CD4-positive, alpha-beta T cell treated with Interleukin-6 at 100 ng/mL for 8 hours (primary cell): ENCODE measurements around the gene TNS3.
"Not testable (repeated sequence)": the region's sequence is repeated elsewhere in the genome, so short reads cannot be mapped to it uniquely, and the experiment has no call there.

Source experiments
- DNase-seq: peaks from one replicate; pipeline ENCODE4 v3.0.0-alpha.2; 2020; ENCODE audit warnings: mixed read lengths, low spot score

TNS3 gene

DNA sequence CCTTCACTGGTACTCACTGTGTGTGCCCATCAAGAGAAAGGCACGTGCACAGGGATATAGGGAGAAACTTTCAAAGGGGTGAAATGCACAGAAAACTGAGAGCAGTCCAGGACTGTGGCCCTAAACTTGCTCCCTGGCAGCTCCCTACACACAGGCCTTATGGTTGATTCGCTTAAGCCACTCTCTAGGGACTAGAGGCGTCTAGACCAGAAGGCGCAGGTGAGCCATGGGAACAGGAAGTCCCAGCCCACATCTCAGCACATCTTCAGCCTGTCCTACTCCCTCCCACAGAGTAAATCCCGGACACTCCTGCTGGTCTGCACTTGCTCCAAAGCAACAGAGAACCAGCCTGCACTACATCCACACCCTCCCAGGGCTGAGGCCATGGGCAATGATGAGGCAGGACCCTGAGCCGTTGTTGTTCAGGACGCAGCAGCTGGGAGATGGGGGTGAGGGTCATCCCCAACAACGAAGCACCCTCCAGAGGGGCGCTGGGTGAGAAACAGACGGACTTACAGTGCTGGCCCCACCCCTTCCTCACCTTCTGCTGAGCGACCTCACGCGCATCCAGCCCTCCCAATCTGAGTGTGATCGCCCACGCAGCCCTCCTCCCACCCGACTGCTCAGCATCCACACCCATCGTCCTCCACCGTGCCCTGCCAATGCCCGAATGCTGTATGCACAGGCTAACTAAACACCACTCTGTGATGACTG is 109.3 kb downstream of the TNS3 start:
- DNase-seq, result no peak

GRCh38 chr7:47471831-47472230 is 110.1 kb downstream of the TNS3 start:
- DNase-seq, result no peak

- no peak for DNase-seq
Measured at GRCh38 chr7:47471358-47471703, 110.6 kb downstream of the TNS3 start.

DNA sequence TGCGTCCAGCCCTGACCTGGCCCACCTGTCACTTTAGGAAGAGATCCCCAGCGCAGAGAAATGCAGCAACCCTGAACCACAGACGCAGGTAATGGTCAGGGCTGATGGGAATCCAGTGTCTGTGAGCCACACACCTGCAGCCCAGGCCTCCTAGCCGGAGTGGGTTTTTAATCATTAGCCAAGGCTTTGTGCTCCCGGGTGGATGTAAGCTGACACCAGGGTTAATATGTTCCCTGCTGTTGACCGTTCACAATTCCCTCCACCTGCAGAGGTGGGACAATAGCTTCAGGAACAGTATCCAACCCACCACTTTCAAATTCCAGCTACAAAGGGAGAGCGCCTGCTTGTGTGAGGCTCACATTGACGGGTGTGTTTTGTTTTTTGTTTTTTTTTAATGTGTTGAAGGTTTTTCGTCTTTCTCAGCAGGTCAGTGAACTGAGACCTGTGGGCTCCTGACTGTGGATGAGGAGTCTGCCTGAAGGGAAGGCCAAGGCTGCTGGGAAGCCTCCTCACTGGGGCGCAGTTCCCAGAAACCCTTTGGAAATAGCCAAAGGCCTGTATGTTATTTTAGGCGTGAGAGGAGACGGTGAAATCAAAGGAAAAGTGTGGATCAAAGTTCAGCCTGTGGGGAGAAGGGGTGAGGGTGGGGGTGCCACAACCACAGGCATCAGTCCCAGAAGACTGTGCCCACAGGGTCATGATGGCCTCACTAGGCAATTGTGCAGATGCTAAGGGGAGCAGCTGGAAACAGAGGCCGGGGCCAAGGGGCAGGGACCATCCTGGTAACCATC is 111.1 kb downstream of the TNS3 start:
- no peak for DNase-seq

GRCh38 chr7:47469846-47470245 is 112.1 kb downstream of the TNS3 start:
- DNase-seq, result not testable (repeated sequence)

- DNase-seq, result no peak
Measured at GRCh38 chr7:47466832-47467231, 115.1 kb downstream of the TNS3 start.

DNA sequence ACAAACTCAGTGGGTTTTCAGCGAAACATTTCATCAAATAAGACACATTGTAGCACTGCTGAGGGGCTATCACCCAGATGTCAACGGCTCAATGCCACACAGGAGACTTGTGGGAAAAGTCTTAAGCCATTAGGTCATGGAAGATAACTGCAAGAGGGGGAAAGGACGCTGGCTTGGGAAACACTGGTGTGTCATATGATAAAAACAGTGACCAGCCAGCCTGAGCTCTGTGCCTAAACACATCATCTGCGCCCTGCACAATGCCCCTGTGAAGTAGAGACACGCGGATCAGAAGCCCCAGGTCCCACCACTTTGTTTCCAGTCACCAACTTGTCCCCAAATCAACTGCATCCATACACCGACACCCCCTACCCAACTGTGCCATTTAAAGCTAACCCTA is 116.7 kb downstream of the TNS3 start:
- DNase-seq, result no peak

DNA sequence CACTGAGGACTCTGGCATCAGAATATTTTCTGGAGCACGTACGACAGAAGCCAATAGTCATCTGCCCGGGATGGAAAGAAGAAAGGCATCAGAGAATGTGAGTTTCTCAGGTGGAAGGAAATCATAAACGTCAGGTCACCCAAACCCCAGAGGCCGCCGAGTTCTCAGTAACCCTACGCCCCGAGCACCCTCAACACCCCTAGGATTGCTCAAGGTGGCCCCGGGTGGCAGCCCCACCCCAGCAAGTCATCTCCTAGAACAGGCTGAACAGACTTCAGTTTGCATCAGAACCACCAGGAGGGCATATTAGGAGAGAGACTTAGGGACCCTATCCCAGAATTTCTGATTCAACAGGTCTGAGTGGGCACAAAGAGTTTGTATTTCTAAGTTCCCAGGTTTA is 117.6 kb downstream of the TNS3 start:
- DNase-seq, result no peak

DNA sequence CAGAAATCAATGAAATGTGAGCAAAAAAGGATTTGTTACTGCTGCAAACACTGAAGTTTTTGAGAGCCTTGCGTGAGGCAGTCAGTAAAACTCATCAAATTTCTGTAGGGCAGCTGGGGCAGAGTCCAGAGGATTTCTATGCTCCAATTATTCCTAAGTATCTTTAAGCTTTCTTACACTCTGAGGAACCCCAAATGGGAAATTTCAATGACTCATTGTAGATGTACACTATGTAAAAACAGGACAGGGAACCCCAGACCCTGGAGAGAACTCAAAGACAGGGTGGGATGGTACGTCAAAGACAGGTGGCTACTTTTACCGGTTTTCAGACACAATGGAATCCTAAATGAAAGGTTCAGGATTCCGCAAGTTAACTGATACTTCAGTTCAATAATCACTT is 120.2 kb downstream of the TNS3 start:
- DNase-seq, result no peak

DNA sequence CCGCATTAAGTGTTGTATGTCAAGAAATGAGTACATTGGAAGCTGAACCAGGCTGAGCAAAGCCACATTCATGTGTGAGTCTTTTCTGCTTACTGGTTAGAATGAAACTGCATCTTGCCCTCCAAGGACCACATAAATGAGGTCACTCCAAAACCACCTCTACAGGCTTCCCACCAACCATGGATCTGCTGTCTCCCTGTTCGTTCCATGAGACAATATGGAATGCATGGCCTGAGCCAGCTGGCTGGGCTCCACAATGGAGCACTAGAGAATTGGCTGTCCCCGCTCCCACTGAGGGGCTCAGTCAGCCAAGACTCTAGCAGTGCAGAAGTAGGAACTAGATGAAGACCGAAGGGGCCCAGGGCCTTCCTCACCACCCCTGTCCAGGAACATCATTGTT is 120.8 kb downstream of the TNS3 start:
- no peak for DNase-seq

GRCh38 chr7:47460251-47460989 is 121.5 kb downstream of the TNS3 start:
- no peak for DNase-seq

DNA sequence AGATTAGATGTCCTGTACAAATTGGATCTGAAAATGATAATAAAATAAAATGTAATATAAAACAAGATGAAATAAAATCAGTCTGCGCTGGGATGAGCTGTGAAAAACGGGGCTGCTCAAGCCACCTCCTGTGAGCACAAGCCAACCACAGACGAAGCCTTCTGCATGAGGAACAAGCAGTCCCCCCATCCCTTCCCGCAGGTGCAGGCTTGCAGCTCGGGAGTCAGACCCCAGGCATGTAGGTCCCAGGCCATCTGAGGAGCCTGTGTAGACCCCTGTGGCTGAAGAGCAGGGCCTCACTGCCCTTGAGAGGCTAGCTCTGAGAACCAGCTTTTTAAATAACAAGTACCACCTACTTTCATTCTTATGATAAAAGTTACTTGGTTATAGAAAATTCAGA is 123.4 kb downstream of the TNS3 start:
- DNase-seq, result no peak

- no peak for DNase-seq
Measured at GRCh38 chr7:47458057-47458456, 123.9 kb downstream of the TNS3 start.

- DNase-seq, result no peak
Measured at GRCh38 chr7:47456210-47456955, 125.5 kb downstream of the TNS3 start.

GRCh38 chr7:47455872-47456185 is 126.1 kb downstream of the TNS3 start:
- DNase-seq, result no peak

DNA sequence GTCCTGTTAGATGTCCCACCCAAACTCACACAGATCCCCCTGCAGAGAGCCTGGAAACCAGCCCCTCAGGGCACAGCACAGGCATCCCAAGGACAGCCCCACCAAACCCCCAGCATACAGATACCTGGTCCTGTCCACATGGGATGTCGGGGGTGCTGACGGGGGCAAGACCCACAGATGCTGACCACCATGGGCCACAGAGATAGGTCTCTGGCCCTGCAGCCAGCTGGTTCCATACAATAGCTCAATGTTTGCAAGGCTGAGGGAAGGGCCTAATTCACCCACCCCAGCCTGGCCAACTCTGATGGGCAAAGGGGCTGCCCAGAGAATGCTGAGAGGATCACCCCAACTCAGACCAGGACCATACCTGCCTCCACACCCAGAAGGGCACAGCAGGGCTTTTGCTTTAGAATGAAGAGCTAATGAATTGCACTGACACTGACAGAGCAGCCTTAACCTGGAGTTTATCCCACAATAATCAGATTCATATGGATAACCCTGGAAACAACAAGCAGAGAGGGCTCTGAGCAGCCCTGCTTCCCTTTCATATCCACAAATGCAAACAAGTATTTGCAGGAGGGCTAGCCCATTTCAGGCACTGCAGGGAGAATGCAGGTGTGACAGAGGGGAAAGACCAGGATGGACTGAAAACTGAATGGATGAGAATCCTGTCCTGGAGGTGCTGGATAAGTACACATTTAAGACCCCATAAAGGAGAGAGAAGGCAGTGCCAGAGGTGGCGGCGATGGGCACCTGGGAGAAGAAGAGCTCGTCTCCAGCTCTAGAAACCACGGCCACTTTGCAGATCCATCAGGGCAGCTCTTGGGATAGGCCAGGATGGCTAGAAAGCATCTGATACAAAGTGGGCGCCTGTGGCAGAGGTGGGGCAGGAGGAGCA is 126.7 kb downstream of the TNS3 start:
- no peak for DNase-seq

DNA sequence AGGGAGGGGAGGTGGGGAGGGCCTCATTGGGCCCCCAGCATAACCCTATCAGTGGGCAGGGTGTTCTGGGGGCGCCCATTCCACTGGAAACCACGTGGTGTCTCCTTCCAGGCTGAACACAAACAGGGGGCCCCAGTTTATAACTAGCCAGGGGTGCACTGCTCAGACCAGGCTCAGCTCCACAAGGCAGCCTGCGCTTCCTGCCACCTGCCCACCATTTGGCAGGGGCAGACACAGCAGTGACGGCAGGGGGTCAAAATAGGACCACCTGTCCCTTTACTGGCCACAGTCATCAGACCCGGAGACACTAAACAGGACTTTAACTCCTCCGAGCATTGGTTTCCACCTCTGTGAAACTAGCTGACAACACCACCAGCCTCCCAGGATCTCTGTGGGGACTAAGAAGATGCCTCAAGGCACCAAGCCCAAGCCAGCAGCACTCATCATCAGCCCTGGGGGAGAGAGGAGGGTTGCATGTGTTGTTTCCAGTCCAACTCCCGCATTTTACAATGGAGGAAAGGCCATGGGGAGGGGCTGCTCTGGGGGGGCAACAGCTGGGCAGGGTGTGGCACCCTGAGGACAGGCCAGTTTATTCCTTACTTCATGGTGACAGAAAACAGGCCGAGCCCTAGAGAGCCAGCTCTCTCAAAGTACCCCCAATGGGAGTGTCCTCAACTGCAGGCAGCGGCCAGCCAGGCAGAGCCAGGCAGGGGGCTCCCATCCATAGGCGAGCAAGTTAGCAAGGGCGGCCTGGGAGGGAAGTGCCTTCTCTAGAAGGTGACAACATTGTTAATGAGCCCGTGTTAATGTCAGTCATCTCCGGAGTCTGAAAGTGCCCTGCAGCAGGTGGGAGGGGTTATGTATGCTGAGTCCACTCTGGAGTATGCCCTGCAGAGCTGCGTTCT is 127.6 kb downstream of the TNS3 start:
- no peak for DNase-seq

- DNase-seq, result no peak
Measured at GRCh38 chr7:47453093-47454061, 128.5 kb downstream of the TNS3 start.

DNA sequence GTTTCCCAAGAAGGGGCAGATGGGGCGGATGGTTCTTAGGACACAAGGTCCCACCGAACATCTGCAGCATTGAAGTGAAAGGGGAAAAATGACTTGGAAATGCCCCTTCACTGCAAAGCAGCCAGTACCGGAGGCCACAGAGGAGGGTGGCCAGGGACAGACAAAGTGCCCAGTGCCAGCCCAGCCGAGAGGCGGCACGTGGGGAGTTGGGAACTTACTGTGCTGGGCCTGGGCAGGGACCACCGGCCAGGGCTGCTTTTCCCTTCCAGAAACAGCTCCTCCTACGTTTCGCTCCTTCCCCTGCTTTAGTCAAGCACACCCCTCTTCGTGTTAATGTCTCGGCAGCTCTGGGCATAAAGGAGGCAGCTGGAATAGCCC is 129.2 kb downstream of the TNS3 start:
- DNase-seq, result no peak
